HG02870 (cell line): Measurements from ENCODE around the gene ARMH2.

Experiments
- ATAC-seq: cut with Tn5 transposase; IDR thresholded peaks from one replicate; pipeline ENCODE4 v1.9.1; 2021; ENCODE audit warnings: mild to moderate bottlenecking, moderate library complexity; ENCODE audit not compliant: unreplicated experiment

Gene ARMH2

DNA sequence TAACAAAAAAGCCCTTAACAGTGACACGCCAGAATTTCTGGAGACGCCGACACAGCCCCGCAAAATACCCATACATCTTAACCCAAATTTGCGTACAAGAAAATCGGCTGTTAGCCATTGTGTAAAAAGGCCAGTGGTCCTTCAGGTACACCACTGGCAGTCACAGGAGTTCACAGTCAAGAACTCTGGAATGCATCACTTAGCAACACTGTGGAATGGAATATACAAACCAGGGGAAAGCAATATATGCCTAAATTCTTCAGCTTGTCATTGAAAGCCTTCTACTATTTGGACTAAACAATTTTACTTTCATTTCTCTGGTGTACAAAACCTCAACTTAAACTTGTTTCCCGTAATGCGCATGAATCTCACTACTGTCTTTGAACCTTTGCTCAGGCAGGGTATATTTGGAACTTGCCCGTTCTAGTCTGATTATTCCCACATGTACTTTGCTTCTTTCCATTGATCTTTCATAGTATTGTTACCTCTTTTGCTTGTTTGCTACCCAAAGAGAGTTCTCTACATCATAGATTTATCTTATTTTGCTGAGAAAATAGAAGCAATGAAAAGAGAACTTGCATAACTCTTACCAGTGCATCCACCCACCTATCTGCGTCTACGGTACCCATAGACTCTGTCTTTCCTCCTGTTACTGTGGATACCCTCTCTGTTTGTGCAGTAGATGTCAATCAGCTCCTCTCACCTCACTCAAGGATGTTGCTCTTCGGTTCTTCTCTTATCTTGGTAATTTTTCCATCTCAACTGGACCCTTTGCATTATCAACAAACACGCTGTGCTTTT, at the start of gene ARMH2:
TSS of gene ARMH2 (minus strand) at position 178 of the 801 bp plus-strand sequence. CDS start at position 118, 60 bp downstream.
- no peak for ATAC-seq

DNA sequence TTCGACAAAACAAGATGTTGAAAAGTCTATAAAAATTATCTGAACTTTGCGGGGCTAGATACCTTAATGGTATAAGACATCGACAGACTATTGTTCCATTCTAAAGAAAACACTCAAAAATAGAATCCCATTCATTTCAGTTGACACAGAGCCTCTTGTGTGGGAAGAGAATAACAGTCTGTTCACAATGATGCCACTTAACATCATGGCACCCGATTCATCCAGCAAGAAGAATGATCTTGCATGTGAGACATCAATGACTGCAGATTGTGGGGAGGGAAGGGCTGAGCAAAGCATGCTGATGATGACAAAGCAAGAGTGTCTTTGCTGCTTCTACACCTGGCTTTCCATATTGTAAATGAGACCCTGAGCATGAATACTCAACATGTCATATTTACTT, 49.7 kb upstream of the ARMH2 start:
- no peak for ATAC-seq

DNA sequence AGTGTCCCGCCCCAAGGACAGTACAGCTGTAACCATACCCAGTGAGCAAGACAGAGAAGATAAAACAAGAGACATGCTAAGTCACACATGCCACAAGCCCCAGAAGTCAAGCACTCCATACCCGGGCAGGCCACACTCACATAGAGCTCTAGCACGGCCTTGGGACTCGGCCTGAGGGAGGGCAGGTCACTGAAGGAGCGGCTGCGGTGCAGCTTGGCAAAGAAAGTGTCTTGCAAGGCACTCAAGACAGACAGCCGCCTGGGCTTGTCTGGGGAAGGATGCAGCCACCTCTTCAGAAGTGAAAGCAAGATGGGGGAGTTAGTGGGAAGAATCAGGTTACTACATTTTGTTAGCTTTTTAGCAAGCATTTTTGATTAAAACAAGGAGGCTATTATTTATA, 48.7 kb upstream of the ARMH2 start:
- ATAC-seq: no peak

DNA sequence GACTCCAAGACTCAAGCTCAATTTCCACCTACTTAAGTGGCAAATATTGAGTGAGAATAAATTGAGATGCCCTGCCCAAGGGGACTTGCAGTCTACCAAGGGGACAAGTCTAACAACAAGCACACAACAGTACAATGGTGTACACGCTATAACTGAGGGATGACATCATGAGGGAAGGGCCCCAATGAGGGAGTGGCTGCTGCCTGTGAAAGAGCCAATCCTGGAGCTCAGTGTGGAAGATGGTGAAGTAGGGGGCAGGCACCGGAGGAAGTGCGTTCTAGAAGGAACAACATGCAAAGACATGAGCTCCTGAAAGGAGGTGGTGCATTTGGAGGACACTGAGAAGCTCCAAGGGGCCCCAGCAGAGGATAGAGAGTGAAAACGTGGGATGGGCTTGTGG, 46.9 kb upstream of the ARMH2 start:
- no peak for ATAC-seq

DNA sequence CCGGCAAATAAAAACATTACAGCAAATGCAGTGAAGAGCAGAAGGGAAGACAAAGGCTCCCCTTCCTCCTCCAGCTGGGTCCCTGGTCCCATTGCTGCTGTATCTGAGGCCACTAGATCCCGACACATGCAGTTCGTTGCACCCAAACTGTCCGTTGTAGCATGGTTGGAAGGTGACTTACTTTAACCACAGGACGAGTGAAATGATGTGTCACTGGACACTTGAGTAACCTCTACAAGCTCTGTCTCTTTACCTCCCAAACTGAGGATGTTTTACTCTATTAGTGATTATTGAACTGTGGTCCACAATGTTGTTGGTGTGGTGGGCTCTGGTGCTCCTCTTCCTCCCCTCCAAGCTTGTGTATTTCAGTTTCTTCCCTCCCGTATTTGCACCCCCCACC, 46.2 kb upstream of the ARMH2 start:
- ATAC-seq: no peak

DNA sequence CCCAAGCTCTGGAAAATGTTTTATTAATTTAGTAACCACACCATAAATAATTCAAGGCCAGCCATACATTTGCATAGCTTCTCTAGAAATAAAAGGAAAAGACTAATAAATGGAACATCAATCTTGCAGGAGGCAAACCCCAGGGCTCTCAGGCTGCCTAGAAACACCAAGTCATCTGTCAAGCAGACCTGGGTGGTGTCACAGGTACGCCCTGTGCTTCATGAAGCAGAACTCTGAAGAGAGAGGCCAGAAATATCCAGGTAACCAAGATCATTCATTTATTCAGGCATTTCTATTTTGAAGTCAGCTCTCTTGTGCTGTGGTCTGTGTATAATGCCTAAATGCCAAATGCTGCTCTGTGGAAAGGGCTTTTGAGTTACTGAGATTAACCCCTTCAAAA, 45.3 kb upstream of the ARMH2 start:
- no peak for ATAC-seq

DNA sequence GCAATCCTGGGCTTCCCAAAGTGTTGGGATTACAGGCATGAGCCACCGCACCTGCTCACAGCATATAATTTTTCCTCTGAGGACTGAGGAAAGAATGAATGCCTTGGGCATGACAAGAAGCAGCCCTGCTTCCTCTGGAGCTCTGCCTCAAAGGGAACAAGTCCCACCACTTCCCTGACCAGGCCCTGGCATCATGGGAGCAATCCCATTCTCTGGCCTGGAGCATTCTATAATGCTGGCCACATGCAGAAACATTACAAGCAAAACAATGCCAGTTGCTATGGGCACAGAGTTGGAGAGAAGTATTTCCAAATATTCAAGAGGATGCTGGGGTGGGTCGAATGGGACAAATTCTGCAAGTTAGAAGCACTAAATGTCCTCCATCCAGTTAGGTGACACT, 41.5 kb upstream of the ARMH2 start:
- ATAC-seq: no peak

DNA sequence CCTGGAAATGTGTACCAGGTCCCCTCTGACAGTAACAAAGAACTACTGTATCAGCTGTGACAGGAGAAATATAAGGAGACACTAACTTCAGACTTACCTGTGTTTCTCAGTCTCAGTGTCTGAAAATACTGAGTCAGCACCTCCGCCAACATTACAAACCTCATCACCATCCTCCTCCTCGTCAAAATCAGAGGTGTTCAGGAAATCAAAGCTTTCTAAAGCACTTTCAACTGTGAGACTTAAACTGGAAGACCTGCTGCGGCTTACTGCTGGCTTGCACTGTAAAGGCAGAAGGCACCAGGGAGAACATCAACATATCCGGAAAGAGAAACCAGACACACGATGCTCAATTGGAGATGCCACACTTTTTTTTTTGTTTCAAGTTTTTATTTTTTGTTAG, 40.3 kb upstream of the ARMH2 start:
- ATAC-seq: no peak

DNA sequence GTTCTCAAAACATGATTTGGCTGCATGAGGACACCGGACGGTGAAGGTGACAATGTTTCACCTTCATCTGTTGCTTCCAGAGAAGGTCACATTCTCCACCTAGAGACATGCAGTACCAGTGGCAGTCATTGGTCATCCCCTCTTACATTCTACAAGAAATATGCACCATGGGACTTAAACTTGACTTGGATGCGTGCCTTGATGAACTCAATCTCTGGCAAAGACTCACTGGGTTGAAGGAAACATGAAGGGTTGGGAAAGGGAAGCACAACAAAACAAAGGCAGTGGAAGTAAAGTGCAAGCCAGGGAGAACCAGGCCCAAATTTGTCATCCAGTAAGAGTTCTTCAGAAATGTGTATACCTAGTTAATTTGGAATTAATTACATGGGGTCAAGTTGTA, 39.4 kb upstream of the ARMH2 start:
- no peak for ATAC-seq

DNA sequence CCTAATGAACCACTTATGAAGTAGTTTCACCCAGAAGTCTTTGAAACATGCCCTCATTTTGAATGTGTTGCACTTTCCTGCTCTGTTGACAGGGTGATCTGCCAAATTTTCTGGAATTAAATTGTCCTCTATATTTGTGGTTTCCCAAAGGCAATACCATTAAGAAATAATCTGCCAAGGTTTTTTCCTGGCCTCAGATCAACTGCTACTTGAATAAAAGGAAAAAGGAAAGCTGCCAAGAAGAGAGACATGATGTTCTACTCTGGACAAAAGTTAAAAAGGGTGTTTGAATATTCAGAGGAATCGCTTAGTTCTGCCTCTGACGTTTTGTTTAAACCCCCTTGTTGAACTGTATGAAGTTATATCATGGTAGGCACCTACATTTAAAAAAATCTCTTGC, 37.4 kb upstream of the ARMH2 start:
- ATAC-seq: no peak

DNA sequence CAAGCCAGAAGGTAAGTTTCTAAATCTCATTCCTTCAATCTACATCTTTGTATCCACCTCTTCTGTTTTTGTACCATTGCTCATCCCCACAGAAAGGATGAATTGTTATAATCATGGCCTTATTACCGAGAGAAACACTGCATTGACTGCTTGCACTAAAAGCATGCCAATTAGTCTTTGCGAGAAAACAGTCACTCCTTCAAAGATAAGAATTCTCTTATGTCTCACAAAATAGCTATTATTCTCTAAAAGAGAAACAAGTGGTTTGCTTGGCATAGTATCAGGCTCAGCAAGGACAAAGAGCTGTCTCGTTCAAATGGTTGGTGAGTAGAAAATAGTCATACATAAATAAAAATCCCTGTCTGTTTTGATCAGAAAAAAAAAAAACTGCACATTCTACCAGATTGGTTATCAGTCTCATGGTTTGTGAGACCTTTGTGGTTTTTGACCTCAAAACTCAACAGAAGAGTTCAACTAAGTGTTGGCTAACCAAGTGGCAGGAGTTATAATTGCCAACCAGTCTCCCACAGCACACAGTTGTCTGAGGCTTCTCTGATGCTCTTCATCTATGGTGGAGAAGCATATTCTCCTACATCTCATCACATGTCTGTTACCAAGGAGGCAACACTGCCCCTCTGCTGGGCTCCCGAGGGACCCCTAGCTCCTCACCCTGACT, 35.1 kb upstream of the ARMH2 start:
- no peak for ATAC-seq

DNA sequence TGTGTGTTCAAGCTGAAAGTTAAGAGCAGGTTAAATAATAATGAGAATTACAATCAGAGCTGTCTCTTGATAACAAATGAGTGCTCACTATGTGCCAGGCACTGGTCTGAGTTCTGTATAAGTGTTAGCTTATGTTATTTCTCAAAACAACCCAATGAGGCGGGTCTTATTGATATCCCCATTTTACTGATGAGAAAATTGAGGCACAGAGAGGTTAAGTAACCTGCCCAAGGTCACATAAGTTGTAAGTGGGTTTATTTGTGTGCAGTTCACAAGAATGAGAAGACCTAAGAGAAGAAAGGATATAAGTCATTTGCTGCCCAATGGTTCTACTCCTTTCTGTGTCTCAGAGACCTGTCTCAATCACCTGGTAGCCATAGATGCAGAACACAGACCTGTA, 34.1 kb upstream of the ARMH2 start:
- ATAC-seq: no peak

DNA sequence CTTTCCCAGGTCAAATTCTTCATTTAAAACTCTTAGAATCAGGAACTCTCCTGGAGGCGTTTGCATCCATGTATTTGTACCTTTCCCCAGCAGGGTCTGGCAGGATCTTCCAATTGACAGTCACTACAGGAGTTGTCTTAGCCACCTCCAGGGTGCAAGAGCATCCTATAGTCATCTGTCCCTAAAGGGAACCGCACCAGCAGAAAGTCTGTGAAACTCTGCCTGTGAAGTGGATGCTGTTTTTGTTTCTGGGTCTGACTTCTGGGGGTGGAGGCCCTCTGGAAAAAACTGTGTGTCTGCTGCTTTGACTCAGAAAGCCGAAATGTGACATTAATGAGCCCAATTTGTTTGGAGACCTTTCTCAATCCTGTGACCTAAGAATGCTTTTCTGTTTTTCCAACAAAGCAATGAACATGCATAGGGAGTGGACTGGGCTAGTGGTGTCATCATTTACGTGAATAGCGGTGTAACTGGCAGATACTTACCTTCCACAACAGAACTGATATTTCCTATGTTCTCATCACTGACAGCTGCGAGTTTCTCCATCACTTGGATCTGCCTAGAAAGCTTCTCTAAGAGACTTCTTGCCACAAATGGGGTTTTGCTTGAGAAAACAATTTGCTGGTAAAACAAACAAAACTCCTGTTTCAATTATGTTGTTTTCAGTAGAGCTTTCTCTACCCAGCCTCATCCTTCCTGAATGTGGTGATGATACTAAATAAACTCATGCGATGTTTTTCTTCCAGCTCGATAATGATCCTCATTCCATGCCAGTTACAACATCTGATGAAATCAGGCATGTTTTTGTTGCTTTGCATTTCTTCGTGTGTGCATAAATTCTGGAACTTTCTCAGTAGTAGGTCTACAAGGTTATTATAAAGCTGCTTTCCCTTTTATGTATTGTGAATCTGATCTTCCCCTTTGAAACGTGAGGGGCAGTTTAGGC, 33.3 kb upstream of the ARMH2 start:
- no peak for ATAC-seq

DNA sequence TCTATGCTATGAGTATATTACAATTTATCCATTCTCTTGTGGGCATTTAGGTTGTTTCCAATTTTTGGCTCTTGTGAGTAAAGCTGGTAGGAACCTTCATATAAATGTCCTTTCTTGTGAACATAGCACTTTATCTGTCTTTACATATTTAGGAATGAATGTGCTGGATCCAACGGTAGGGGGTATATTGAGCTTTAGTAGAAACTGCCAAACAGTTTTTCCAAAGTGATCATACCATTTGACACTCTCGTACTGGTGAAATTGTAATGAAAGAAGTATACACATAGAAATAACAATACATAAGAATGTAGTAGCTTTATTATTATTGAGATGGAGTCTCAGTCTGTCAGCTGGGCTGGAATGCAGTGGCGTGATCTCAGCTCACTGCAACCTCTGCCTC, 30.9 kb upstream of the ARMH2 start:
- no peak for ATAC-seq

DNA sequence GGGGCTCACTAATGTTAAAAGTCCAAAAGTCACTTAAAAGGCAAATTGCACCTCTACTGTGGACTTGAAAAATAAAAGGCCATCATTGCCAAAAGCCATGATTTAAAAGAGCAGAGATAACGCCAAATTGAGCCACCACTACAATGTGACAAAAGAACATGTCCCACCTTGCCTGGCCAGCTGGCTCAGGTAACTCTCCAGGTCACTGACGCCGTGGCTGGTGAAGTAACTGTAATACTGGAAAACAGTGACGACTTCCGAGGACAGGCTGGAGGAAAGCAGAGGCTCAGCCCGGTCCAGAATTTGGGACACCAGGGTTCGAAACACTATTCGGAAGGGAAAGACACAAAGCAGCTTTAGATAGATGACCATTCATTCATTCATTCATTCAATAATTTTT, 29.3 kb upstream of the ARMH2 start:
- no peak for ATAC-seq

DNA sequence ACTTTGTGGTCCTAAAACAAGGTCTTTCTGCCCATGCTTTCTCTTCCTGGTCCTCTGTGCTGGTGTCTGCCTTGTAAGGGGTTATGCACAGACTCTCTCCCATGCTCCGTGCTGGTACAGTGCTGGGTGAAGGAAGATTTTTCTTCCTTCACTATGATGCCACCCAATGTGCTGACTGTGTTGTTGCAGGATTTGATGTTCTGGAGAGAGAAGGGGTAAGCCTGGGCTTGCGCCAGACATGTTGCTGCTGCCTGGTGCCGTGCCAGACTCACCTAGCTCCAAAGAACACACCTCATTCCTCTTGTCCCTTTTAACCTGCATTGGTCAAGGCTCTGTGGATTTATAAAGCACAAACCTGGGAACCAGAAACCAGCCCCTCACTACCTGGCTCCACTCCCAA, 28.4 kb upstream of the ARMH2 start:
- ATAC-seq: no peak

DNA sequence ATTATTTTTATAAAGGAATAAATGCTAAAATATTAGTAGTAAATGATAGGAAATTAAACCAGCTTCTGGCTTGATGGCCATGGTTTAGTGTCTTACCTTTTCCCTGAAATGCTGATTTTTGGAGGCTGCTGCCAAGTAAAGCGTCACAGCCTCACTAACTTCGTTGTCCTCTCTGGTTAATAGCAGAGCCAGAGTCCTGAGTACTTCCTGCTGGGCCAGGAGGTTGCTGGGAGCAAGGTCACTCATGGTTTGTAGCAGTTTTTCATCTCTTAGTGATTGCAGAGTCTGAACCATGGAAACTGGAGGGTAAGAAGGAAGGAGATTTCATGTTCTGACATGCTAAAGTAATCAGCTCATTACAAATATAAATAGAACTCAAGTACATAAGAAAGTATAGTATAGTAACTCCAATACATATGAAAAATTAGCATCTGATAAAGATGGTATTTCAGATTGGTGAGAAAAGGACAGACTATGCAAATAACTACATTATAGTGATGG, 26.5 kb upstream of the ARMH2 start:
- ATAC-seq: no peak

DNA sequence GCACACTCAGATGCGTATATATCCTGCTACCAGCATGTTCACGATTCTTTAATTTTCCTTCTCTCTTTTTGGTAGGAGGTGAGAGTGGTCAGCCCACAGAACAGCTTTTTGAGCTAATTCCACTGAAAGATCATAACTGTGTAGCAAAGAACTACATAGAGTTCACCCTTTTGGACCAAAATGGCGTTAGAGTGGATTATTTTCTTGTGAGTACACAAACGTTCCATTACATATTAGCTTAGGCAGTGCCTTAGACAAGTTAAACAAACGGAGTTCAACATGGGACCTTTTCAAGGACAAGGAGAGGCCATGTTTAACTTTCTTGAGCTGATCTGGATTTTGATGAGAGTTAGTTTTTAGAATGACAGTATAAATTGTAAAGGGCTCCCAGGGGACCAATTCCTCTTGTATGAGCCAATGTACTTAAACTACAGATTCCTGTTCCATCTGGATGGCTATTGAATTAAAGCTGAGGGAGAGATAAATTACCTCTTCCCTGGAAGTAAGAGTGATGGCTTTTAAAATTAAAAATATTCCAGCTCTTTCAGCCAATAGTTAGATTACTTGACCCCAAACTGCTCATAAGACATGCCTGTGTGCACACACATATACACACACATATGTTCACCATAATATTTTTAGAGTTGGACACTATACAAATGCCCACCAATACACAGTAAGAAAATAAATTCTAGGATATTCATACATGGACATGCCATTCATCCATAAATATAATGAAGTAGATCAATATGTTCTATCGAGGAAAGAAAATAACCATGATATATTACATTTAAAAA, 25.6 kb upstream of the ARMH2 start:
- ATAC-seq: no peak

DNA sequence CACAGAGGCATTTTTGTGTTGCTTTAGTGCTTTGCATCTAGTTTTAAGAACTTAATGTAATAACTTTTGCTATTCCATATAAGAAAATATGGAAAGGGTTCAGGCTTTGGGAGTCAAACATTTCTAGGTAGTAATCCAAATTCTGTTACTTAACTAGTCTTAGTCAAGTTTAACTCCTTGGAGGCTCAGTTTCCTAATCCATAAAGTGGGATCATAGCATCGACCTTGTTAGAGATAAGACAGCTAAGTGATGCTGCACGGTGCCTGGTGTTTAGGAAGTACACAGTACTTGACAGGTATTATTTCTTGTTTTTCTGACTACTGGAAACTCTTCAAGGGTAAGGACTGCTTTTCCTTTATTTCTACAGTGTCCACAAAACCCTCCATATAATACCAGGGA, 24.5 kb upstream of the ARMH2 start:
- no peak for ATAC-seq

DNA sequence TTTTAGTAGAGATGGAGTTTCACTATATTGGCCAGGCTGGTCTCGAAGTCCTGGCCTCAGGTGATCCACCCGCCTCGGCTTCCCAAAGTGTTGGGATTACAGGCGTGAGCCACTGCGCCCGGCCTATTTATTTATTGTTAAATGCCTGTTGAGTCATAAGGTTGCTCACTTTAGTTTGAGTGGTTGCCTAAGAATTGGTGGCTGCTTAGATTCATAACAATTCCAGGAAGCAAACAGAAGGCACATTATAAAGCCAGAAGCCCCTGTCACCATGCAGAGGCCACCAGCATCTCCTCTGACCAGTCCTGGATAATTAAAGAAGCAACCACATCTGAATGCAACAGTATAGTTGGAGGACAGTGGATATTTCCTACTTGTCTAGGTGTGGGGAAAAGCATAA, 24.0 kb upstream of the ARMH2 start:
- no peak for ATAC-seq
